ENCODE data around the gene SH2D7. TPM values are rescaled to one million over a fixed set of nuclear protein-coding genes. Genes with fewer than 3 reads are reported as not detected.
A peak's percentile ranks its signal among the peaks of the same experiment; 100 is the strongest.

SH2D7 gene
- total RNA-seq, 2 donors from 2014 or later: not detected

GRCh38 chr15:78065284-78065872 lies 27.0 kb upstream of the SH2D7 start:
- Mint-ChIP-seq H3K9me3 (no peaks in the 10 kb centered on the region), H3K4me1 (ENCODE audit: low read depth) (peaks cover 8% of the 10 kb centered on the region), H3K4me3 (no peak overlapping the region), H3K36me3 (ENCODE audit: insufficient read depth in 2 of 2) (no peaks in the 10 kb centered on the region), H3K27me3 (ENCODE audit: low read depth) (no peaks in the 10 kb centered on the region), H3K27ac (no peak overlapping the region)
- ATAC-seq (replicated peaks in 1 of 2): peak in 1 of 2 donors; percentile 10
- DNase-seq: no peak

GRCh38 chr15:78065973-78066946 lies 26.1 kb upstream of the SH2D7 start:
- no peak overlapping the region for H3K27ac Mint-ChIP-seq
- DNase-seq (no peak), ATAC-seq (replicated peaks in 1 of 2) (peak; percentile 29 to 50)
- no peak overlapping the region for H3K4me3 Mint-ChIP-seq
- no peaks in the 10 kb centered on the region for H3K9me3 Mint-ChIP-seq
- H3K36me3 Mint-ChIP-seq (ENCODE audit: insufficient read depth in 2 of 2): no peaks in the 10 kb centered on the region
- H3K27me3 Mint-ChIP-seq (ENCODE audit: low read depth): no peaks in the 10 kb centered on the region
- no peaks in the 10 kb centered on the region for H3K4me1 Mint-ChIP-seq (ENCODE audit: low read depth)

DNA sequence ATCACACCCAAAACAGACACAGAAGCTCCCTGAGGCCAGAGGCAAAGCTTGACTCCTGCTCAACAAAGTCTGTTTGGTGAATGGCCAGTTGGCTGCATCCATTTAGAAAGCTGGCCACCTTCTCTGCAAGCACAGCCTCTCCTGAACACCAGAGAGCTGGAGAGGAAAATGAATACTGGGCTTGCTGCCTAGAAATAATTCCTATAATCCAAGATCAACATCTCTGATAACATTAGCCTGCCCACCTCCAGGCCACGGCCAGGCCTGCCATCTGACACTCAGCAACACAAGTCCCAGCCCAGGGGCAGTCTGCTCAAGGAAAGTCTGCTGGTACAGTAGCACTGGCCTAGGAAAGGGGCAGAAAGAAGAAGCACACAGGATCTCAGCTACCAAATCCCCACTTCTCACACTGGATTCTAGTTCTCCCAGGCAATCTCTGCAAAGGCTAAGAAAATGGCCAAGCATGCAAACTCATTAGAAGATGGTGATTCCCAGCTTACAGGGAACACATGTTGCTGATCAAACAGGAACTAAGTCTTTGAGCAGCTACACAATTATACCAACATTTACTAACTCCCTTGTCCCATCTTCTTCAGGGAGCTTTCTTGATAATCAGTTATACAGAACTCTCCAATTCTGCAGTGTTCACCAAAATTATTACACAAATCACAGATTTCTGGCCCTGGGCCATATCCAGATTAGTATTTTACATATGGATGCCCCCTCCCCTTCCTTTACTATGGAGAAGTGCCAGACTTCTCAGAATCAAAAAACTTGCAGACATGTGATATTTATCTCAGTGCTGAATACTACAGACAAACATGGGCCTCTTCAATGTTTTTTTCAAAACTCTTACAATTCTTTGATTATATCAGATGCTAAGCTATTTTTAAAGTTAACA lies 24.8 kb upstream of the SH2D7 start:
- no peaks in the 10 kb centered on the region for H3K9me3 Mint-ChIP-seq
- no peaks in the 10 kb centered on the region for H3K4me1 Mint-ChIP-seq (ENCODE audit: low read depth)
- no peak for DNase-seq
- H3K4me3 Mint-ChIP-seq: peak overlapping the region in 1 of 2 donors; percentile 88
- H3K27me3 Mint-ChIP-seq (ENCODE audit: low read depth): no peaks in the 10 kb centered on the region
- H3K27ac Mint-ChIP-seq: no peak overlapping the region
- ATAC-seq (replicated peaks in 1 of 2): no peak
- H3K36me3 Mint-ChIP-seq (ENCODE audit: insufficient read depth in 2 of 2): no peaks in the 10 kb centered on the region

GRCh38 chr15:78069052-78069414 lies 23.3 kb upstream of the SH2D7 start:
- no peak overlapping the region for H3K27ac Mint-ChIP-seq
- no peaks in the 10 kb centered on the region for H3K9me3 Mint-ChIP-seq
- no peaks in the 10 kb centered on the region for H3K36me3 Mint-ChIP-seq (ENCODE audit: insufficient read depth in 2 of 2)
- H3K4me3 Mint-ChIP-seq: peak overlapping the region in 1 of 2 donors; percentile 88
- ATAC-seq (replicated peaks in 1 of 2): peak; percentile 21 to 39
- no peaks in the 10 kb centered on the region for H3K27me3 Mint-ChIP-seq (ENCODE audit: low read depth)
- no peaks in the 10 kb centered on the region for H3K4me1 Mint-ChIP-seq (ENCODE audit: low read depth)
- DNase-seq: no peak

DNA sequence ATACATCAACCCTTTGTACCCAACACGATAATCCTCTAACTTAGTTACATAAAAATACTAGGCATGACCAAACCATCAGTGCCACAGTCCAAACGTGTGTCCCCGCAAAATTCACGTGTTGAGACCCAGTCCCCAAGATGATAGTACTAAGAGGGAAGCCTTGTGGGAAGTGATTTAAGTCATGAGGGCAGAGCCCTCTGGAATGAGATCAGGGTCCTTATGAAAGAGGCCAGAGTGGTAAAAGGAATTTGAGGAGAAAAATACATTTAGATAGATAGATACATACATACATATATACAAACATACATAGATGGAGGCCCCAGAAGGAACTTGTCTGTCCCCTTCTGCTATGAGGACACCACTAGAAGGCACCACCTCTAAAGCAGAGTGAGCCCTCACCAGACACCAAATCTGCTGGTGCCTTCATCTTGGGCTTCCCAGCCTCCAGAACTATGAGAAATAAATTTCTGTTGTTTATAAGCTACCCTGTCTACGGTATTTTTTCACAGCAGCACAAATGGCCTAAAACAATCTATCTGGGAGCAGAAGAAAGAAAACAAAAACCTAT lies 22.8 kb upstream of the SH2D7 start:
- Mint-ChIP-seq H3K36me3 (ENCODE audit: insufficient read depth in 2 of 2) (peaks cover 1 to 2% of the 10 kb centered on the region in 2 donors), H3K4me3 (peak overlapping the region in 1 of 2 donors; percentile 88), H3K27ac (no peak overlapping the region), H3K4me1 (ENCODE audit: low read depth) (no peaks in the 10 kb centered on the region), H3K9me3 (no peaks in the 10 kb centered on the region), H3K27me3 (ENCODE audit: low read depth) (no peaks in the 10 kb centered on the region)
- ATAC-seq (replicated peaks in 1 of 2): peak in 1 of 2 donors; percentile 28
- no peak for DNase-seq

DNA sequence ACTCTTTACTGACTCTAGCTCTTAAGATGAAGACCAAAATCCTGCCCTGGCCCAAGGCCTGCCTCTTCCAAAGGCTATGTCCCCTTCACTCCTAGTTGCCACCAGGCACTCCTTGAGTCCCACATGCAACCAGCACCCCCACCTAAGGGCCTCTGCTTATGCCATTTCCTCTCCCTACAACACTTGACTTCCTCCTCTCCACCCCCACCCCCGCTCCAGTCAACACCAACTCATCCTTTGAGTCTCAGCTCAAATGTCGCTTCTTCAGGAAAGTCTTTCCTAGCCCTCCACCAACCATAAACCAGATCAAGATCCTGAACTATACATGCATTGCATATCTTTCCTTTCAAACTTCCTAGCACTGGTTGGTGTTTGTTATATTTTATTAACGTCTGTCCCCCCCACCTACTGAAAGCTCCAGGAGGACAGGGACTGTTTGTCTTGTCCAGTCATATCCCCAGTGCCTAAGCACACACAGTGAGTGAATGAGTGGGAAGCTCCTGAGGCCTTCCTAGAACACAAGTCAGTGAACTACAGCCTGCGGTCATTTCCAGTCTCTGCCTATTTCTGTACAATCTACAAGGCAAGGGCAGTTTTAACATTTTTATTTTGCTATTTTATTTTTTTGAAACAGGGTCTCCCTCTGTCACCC lies 22.2 kb upstream of the SH2D7 start:
- peak; percentile 46 to 49 for DNase-seq
- Mint-ChIP-seq H3K4me3 (peak overlapping the region in 1 of 2 donors; percentile 88), H3K9me3 (no peaks in the 10 kb centered on the region), H3K27me3 (ENCODE audit: low read depth) (no peaks in the 10 kb centered on the region), H3K4me1 (ENCODE audit: low read depth) (peaks cover 1% of the 10 kb centered on the region), H3K36me3 (ENCODE audit: insufficient read depth in 2 of 2) (peaks cover 2 to 4% of the 10 kb centered on the region in 2 donors), H3K27ac (no peak overlapping the region)
- ATAC-seq (replicated peaks in 1 of 2): peak; percentile 47 to 49

- peaks cover 2 to 5% of the 10 kb centered on the region in 2 donors for H3K36me3 Mint-ChIP-seq (ENCODE audit: insufficient read depth in 2 of 2)
- peaks cover 13% of the 10 kb centered on the region for H3K4me1 Mint-ChIP-seq (ENCODE audit: low read depth)
- peak overlapping the region; percentile 3 to 83 for H3K4me3 Mint-ChIP-seq
- ATAC-seq (replicated peaks in 1 of 2) (peak in 1 of 2 donors; percentile 10), DNase-seq (no peak)
- H3K9me3 Mint-ChIP-seq: no peaks in the 10 kb centered on the region
- H3K27ac Mint-ChIP-seq: peak overlapping the region; percentile 55
- H3K27me3 Mint-ChIP-seq (ENCODE audit: low read depth): no peaks in the 10 kb centered on the region
These were observed 21.0 kb upstream of the SH2D7 start for GRCh38 chr15:78071383-78071782.

- no peaks in the 10 kb centered on the region for H3K9me3 Mint-ChIP-seq
- H3K27ac Mint-ChIP-seq: peak overlapping the region; percentile 83
- peak overlapping the region; percentile 79 to 83 for H3K4me3 Mint-ChIP-seq
- no peaks in the 10 kb centered on the region for H3K27me3 Mint-ChIP-seq (ENCODE audit: low read depth)
- peaks cover 7 to 8% of the 10 kb centered on the region in 2 donors for H3K36me3 Mint-ChIP-seq (ENCODE audit: insufficient read depth in 2 of 2)
- ATAC-seq (replicated peaks in 1 of 2) (no peak), DNase-seq (no peak)
- H3K4me1 Mint-ChIP-seq (ENCODE audit: low read depth): peaks cover 14% of the 10 kb centered on the region
These were observed 20.1 kb upstream of the SH2D7 start for GRCh38 chr15:78072080-78072892.

- peaks cover 14% of the 10 kb centered on the region for H3K4me1 Mint-ChIP-seq (ENCODE audit: low read depth)
- ATAC-seq (replicated peaks in 1 of 2) (no peak), DNase-seq (no peak)
- H3K27ac Mint-ChIP-seq: peak overlapping the region; percentile 83
- no peaks in the 10 kb centered on the region for H3K9me3 Mint-ChIP-seq
- H3K27me3 Mint-ChIP-seq (ENCODE audit: low read depth): no peaks in the 10 kb centered on the region
- H3K4me3 Mint-ChIP-seq: peak overlapping the region; percentile 79 to 83
- peaks cover 7 to 8% of the 10 kb centered on the region in 2 donors for H3K36me3 Mint-ChIP-seq (ENCODE audit: insufficient read depth in 2 of 2)
These were observed 19.1 kb upstream of the SH2D7 start for GRCh38 chr15:78073046-78073787.

DNA sequence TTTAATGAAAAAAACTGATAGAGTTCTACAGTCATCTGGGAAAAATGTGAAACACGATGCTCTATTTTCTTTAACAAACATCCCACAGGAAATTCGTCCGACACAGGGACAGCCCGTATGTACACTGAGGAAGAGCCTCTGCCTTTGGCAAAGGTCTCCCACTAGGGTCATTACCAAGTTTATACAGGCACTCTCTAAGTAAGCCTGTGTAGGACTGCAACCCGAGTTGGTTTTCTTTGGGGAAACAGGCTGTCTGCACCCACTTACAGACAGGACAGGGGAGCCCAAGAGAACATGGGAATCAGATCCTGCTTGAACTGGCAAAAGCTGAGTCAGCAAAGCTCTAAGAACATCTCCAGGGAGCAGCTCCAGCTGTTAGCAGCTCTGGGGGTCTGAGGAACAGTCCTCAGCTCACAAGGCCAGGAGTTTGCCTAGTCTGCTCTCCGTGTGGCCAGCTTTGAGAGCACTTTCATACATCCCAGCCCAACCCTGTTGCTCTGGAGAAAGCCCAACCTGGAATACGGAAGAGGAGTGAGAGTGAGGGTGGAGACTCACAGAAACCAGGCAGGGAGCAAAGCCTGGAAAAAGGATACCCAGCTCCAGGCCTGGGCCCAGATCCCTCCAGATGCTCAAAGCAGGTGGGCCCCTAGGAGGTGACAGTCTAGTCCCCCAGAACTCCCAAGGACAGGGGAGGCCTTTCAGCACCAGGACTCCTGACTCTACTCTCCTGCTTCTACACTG lies 16.7 kb upstream of the SH2D7 start:
- no peaks in the 10 kb centered on the region for H3K27me3 Mint-ChIP-seq (ENCODE audit: low read depth)
- DNase-seq (no peak), ATAC-seq (replicated peaks in 1 of 2) (no peak)
- H3K27ac Mint-ChIP-seq: peak overlapping the region; percentile 93
- no peaks in the 10 kb centered on the region for H3K9me3 Mint-ChIP-seq
- peaks cover 14% of the 10 kb centered on the region for H3K4me1 Mint-ChIP-seq (ENCODE audit: low read depth)
- H3K4me3 Mint-ChIP-seq: peak overlapping the region; percentile 87 to 96
- H3K36me3 Mint-ChIP-seq (ENCODE audit: insufficient read depth in 2 of 2): peaks cover 7 to 8% of the 10 kb centered on the region in 2 donors

Measured in activated T-cell treated with anti-CD3 and anti-CD28 coated beads, Interleukin-2, amount 50 U/mL, for 72 hours (primary cell).